ENCODE data around the gene TSC2.
"Not testable (repeated sequence)": the region's sequence is repeated elsewhere in the genome, so short reads cannot be mapped to it uniquely, and the experiment has no call there.

GRCh38 chr16:2129890-2130447 is 82.2 kb downstream of the TSC2 start:
- TF ChIP-seq CHD2 (IDR thresholded peaks at IDR 0.05; ENCODE audit: low read depth, low read length); POLR2AphosphoS2 (IDR thresholded peaks at IDR 0.05; ENCODE audit: low read depth, low read length); EP300 (IDR thresholded peaks at IDR 0.05; ENCODE audit: low read depth in 2 of 2, low read length in 2 of 2); EP300 (CRISPR knock-in tag; IDR thresholded peaks at IDR 0.05; ENCODE audit: borderline replicate concordance); HOXD1 (CRISPR knock-in tag; IDR thresholded peaks at IDR 0.05); KAT8 (CRISPR knock-in tag; IDR thresholded peaks at IDR 0.05); ELF3 (CRISPR knock-in tag; IDR thresholded peaks at IDR 0.05); NFYB (CRISPR knock-in tag; IDR thresholded peaks at IDR 0.05); NR2F2 (IDR thresholded peaks at IDR 0.05; ENCODE audit: borderline replicate concordance, low read depth); MAFF (IDR thresholded peaks at IDR 0.05; ENCODE audit: low read depth, low read length); ZIK1 (CRISPR knock-in tag; IDR thresholded peaks at IDR 0.05; ENCODE audit: borderline replicate concordance, low read depth); ZNF3 (CRISPR knock-in tag; IDR thresholded peaks at IDR 0.05): not testable (repeated sequence)
- TF ChIP-seq, protein P1, sequence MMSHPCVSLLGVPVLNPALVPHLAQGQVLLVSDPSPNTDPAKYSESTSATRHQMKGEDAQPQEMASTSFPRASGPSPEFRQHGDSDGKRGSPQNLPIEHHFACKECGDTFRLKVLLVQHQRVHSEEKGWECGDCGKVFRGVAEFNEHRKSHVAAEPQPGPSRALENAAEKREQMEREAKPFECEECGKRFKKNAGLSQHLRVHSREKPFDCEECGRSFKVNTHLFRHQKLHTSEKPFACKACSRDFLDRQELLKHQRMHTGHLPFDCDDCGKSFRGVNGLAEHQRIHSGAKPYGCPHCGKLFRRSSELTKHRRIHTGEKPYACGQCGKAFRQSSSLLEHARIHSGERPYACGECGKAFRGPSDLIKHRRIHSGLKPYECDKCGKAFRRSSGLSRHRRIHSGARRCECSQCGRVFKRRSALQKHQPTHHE (CRISPR knock-in tag; IDR thresholded peaks at IDR 0.05; ENCODE audit: borderline replicate concordance), result not testable (repeated sequence)
- TF ChIP-seq, protein P2, sequence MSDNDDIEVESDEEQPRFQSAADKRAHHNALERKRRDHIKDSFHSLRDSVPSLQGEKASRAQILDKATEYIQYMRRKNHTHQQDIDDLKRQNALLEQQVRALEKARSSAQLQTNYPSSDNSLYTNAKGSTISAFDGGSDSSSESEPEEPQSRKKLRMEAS (IDR thresholded peaks at IDR 0.05), result not testable (repeated sequence)
